GM21619 (cell line): ENCODE data around the gene RAPGEF3.
A peak's percentile ranks its signal among the peaks of the same experiment; 100 is the strongest.

Experiments
- ATAC-seq: cut with Tn5 transposase; IDR thresholded peaks from one replicate; pipeline ENCODE4 v1.9.1; 2021; ENCODE audit not compliant: unreplicated experiment

The RAPGEF3 gene

DNA sequence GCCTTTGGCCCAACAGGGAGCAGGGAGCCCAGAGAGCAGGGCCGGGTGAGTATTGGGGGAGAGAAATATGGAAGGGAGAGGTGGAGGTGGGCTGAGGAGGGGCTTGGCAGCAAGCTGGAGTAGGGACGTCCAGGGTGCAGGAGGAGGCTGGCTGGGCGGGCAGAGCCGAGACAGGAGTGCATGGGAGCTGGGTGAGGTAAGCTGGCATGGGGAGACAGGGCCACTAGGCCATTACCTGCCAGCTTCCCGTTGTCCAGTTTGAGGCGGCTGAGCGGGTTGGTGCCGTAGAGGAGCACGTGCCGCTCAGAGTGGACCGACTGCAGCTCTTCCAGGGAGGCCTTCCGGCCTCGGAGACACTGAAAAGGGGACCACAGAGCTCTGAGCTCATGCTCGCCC, 32.7 kb upstream of the RAPGEF3 start:
- no peak for ATAC-seq

DNA sequence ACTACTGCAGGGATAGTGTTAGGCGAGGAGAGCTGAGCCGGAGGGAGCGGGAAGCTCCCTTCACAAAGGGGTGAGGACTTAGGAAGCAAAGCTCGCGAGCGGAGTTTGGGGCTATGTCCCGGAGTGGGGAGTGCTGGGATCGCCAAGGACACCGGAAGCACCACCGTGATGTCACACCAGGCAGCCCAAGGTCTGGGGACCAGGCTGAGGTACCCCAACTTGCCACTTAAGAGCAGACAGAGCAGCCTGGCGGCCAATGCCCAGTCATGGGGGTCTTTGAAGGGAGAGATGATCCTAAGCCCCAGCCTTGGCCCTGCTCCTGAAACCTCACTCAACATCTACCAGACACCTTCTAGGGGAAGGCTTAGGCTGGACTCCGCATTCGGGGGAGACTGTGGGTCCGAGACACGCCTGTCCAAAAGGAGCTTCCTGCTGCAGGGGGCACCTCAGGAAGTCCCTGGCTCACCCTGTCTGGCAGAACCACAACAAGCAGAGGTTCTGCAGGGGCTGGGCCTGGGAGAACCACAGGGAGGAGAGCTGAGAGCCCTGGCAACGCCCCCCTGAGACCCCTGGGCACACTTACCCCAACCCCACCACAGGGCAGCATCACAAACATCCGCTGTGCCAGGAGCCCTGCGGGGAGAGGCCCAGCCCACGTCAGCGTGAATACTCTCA, 32.1 kb upstream of the RAPGEF3 start:
- no peak for ATAC-seq

DNA sequence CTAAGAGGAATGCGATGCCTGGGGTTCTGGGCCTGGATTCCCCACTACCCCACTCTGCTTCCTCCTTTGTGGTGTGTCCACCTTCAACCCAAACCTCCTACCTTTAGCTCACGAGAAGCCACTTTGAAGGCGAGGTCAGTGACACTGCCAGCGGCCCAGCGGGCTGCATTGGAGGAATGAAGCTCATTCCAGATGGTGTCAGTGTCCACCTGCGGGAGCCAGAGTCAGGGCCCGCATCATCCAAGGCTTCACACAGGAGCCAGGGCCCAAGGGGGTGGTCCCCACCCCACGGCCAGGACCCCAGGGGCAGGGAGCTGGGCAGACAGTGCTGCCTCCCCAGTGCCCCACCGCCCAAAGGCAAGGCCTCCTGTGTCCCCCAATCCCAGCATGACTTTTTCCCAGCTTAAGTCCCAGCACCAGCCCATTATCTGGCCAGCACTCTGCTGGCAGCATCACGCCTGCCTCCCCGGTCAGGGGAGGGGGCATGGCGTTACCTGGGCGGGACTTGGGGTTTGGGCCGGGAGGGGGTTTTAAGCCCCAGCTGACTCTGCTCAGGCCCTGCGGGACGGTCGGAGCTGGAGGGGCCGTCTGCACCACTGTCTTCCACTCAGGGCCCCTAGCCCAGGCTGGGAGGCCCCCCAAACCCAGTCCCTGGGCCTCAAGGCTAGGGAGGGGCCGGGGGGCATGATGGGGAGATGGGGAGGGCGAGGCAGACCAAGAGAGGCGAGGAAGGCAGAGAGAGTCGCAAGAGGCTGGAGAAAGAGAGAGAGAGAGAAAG, 31.2 kb upstream of the RAPGEF3 start:
- no peak for ATAC-seq

GRCh38 chr12:47789141-47789540, 30.5 kb upstream of the RAPGEF3 start:
- no peak for ATAC-seq

GRCh38 chr12:47787596-47788319, 29.1 kb upstream of the RAPGEF3 start:
- no peak for ATAC-seq

- ATAC-seq: no peak
Measured at GRCh38 chr12:47786662-47787280, 28.1 kb upstream of the RAPGEF3 start.

- ATAC-seq: no peak
Measured at GRCh38 chr12:47785887-47786661, 27.4 kb upstream of the RAPGEF3 start.

GRCh38 chr12:47785036-47785886, 26.6 kb upstream of the RAPGEF3 start:
- no peak for ATAC-seq

- ATAC-seq: no peak
Measured at GRCh38 chr12:47783821-47784819, 25.4 kb upstream of the RAPGEF3 start.

DNA sequence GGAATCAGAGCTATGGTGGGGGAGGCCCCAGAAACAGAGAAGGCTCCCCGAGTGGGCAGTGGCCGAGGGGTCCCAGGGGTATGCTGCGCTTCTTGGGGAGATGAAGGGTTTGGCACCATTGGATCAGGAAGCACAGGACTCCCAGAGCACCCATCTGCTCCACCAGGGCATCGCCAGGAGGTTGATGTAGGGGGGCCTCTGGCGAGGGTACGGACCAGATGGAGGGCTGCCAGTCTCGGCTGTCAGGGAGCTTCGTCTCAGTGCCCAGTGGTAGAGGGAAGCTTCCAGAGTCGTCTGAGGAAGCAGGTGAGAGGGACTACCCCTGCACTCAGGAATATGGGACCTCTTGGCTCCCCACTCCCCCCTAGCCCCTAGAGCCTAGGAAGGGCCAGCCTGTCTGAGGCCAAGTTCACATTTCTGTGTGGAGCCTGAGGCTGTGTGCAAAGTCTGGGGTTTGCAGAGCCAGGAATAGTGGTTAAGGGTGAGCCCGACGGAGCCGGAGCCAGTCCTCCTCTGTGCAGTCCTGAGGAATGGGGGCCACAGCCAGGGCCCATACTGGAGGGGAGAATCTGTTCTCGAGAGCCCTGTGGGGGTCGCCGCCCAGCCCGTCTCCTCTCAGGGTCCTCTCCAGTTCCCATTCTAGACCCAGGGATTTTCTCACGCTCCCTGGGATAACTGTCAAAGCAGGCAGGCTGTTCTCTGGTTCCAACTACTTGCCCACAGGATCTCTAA, 24.5 kb upstream of the RAPGEF3 start:
- ATAC-seq: no peak

DNA sequence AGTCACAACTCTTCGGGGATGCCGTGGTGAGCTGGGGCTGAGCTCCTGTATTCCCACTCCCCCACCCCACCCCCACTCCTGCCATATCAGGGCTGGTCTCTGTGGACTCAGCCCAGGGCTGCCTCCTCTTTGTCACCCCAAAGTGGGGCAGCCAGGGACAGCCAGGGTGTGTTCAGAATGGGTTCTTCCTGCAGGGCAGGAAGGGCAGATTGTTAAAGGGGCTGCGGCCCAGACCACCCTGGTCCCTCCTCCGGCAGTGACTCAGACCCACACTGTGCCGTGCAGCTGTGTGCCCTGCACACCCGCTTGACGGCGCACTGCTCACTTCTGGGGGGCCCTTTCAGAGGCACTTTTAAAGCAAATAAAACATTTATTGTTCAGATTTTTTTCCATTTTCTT, 23.7 kb upstream of the RAPGEF3 start:
- ATAC-seq: no peak

GRCh38 chr12:47781479-47782371, 23.0 kb upstream of the RAPGEF3 start:
- ATAC-seq: no peak

- no peak for ATAC-seq
Measured at GRCh38 chr12:47779943-47780504, 21.3 kb upstream of the RAPGEF3 start.

- peak; percentile 81 for ATAC-seq
Measured at GRCh38 chr12:47779301-47779942, 20.7 kb upstream of the RAPGEF3 start.

- no peak for ATAC-seq
Measured at GRCh38 chr12:47778881-47779280, 20.2 kb upstream of the RAPGEF3 start.
